Mesothelial cell of epicardium (in vitro differentiated cells): ENCODE data around the gene TAS2R1. TPM values are rescaled to one million over a fixed set of nuclear protein-coding genes. Genes with fewer than 3 reads are reported as not detected.

Experiments
- DNase-seq, 2 experiments: peaks; one replicate each; pipeline ENCODE4 v3.0.0; 2021; ENCODE audit warnings: low spot score in 2 of 2; ENCODE audit not compliant: unreplicated experiment in 2 of 2
- H3K27ac Mint-ChIP-seq: 2 replicates; pipeline ENCODE4 v1.8.0; 2021; ENCODE audit warnings: mixed read lengths
- H3K27me3 Mint-ChIP-seq: 2 replicates; pipeline ENCODE4 v1.8.0; 2021; ENCODE audit warnings: low read depth, mixed read lengths
- H3K36me3 Mint-ChIP-seq: 2 replicates; pipeline ENCODE4 v1.8.0; 2021; ENCODE audit warnings: mixed read lengths
- H3K4me1 Mint-ChIP-seq: 2 replicates; pipeline ENCODE4 v1.8.0; 2021; ENCODE audit warnings: mixed read lengths
- H3K4me3 Mint-ChIP-seq: 2 replicates; pipeline ENCODE4 v1.8.0; 2021; ENCODE audit warnings: mild to moderate bottlenecking, moderate library complexity, mixed read lengths
- H3K9me3 Mint-ChIP-seq: 2 replicates; pipeline ENCODE4 v1.8.0; 2021; ENCODE audit warnings: mixed read lengths
- total RNA-seq: library from RNA; stranded (reverse); gene quantifications from 3 replicates; pipeline ENCODE4 v1.2.1, GENCODE V29; 2021
- TF ChIP-seq, protein P1 (sequence below): fragments of 200-600 bp; sonication (generic); IDR thresholded peaks from one replicate; pipeline ENCODE4 v1.5.0; 2021; ENCODE audit warnings: antibody characterized with exemption; ENCODE audit not compliant: unreplicated experiment

TAS2R1 gene
- total RNA-seq, 1 donor from 2014 or later: not detected

DNA sequence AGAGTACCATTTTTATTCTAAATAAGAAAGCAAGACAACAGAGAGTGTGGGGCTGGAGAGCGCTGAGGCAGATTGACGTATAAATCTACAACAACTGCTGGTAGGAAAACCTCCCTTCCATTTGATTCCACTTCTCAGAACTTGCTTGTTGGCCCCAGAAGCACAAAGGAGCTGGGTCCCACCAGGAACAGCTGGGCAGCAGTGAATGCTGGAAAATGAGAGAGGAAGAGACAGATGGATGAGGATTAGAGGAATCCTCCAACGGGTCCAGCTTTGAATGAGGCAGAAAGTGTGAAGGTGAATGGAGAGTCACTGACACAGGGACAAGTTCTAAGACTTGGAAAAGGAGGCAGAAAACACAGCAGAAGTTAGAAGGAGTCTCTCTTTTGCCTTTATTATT, 14.8 kb downstream of the TAS2R1 start:
- peaks cover 4% of the 10 kb centered on the region for H3K36me3 Mint-ChIP-seq
- no peak for DNase-seq
- H3K27ac Mint-ChIP-seq: no peak overlapping the region
- no peaks in the 10 kb centered on the region for H3K27me3 Mint-ChIP-seq
- TF ChIP-seq, protein P1, sequence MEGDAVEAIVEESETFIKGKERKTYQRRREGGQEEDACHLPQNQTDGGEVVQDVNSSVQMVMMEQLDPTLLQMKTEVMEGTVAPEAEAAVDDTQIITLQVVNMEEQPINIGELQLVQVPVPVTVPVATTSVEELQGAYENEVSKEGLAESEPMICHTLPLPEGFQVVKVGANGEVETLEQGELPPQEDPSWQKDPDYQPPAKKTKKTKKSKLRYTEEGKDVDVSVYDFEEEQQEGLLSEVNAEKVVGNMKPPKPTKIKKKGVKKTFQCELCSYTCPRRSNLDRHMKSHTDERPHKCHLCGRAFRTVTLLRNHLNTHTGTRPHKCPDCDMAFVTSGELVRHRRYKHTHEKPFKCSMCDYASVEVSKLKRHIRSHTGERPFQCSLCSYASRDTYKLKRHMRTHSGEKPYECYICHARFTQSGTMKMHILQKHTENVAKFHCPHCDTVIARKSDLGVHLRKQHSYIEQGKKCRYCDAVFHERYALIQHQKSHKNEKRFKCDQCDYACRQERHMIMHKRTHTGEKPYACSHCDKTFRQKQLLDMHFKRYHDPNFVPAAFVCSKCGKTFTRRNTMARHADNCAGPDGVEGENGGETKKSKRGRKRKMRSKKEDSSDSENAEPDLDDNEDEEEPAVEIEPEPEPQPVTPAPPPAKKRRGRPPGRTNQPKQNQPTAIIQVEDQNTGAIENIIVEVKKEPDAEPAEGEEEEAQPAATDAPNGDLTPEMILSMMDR: no peak
- peaks cover 23% of the 10 kb centered on the region for H3K9me3 Mint-ChIP-seq
- peaks cover 11% of the 10 kb centered on the region for H3K4me1 Mint-ChIP-seq
- H3K4me3 Mint-ChIP-seq: no peak overlapping the region

DNA sequence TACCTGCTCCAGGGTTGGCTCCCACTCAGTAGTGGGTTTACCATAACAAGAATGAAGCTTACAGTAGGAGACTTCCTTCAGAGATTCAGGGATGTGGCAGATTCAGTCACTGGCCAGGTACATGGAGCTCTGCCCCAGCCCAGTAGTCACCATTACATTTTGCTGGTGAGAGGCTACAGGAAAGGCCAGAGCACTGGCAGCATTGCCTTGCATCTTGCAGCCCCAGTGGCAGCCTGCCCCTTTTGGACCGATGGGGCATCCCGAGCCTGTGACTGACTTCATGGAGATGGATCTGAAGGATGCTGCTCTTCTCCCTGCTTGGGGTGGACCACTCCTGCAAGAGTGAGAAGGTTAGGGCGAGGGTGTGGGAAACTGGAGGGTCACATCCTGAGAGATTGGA, 16.8 kb downstream of the TAS2R1 start:
- no peak overlapping the region for H3K27ac Mint-ChIP-seq
- no peak for DNase-seq
- peaks cover 23% of the 10 kb centered on the region for H3K9me3 Mint-ChIP-seq
- H3K36me3 Mint-ChIP-seq: peaks cover 4% of the 10 kb centered on the region
- TF ChIP-seq, protein P1: no peak
- no peak overlapping the region for H3K4me3 Mint-ChIP-seq
- no peaks in the 10 kb centered on the region for H3K27me3 Mint-ChIP-seq
- peaks cover 9% of the 10 kb centered on the region for H3K4me1 Mint-ChIP-seq

DNA sequence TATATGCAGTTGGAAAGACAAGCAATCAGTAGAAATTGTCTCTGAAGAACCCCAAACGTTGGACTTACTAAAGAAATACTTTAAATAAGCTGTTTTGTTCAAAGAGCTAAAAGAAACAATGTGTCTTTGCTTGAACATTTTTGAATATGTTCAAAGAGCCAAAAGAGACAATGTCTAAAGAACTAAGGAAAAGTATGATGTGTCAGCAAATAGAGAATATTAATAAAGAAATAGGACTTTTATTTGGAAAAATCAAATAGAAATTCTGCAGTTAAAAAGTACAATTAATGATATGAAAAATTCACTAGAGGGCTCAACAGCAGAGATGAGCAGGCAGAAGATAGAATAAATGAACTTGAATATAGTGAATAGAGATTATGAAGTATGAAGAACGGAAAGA, 19.2 kb downstream of the TAS2R1 start:
- Mint-ChIP-seq H3K4me1 (no peaks in the 10 kb centered on the region), H3K36me3 (peaks cover 4% of the 10 kb centered on the region), H3K9me3 (peaks cover 23% of the 10 kb centered on the region), H3K27ac (no peak overlapping the region), H3K4me3 (no peak overlapping the region), H3K27me3 (no peaks in the 10 kb centered on the region)
- DNase-seq: no peak
- TF ChIP-seq, protein P1: no peak

DNA sequence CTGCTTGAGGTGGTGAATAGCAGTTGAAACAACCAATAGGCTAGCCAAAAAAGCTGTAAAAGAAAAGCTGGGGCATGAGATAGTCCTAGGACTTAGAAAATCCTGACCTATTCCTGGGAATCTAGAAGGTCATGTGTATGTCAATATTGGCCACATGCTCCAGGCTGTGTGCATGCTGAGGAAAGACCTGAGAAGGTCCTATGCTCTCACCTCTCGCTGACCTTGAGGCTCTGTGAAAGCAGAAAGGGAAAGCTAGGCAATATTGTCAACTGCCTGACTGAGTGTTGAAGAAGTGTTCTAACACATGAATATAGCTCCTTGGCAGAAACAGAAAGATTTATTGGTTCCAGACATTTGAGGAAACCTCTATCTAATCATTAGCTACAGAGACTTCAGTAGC, 19.8 kb downstream of the TAS2R1 start:
- no peak overlapping the region for H3K4me3 Mint-ChIP-seq
- no peak overlapping the region for H3K27ac Mint-ChIP-seq
- H3K36me3 Mint-ChIP-seq: peaks cover 4% of the 10 kb centered on the region
- DNase-seq: no peak
- no peaks in the 10 kb centered on the region for H3K27me3 Mint-ChIP-seq
- no peaks in the 10 kb centered on the region for H3K4me1 Mint-ChIP-seq
- peaks cover 23% of the 10 kb centered on the region for H3K9me3 Mint-ChIP-seq
- TF ChIP-seq, protein P1: no peak

DNA sequence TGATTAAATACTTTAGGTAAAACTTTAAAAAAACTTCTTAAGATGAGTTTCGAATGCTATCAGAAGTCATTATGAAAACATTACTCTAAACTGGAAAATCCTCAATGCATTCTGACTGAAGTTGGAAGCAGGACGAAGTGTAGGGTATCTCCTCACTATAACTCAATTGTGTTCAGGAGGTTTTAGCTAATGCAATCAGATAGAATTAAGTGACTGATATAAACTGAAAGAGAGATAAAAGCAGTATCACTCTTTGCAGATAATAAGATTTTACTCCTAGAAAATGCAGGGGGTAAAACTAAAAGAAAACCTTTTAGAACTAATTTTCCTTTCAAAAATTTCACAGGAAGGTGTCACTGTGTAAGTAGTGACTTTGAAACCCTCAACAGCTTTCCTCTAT, 22.1 kb downstream of the TAS2R1 start:
- TF ChIP-seq, protein P1: no peak
- no peak for DNase-seq
- Mint-ChIP-seq H3K4me1 (no peaks in the 10 kb centered on the region), H3K9me3 (peaks cover 23% of the 10 kb centered on the region), H3K36me3 (peaks cover 4% of the 10 kb centered on the region), H3K27me3 (no peaks in the 10 kb centered on the region), H3K4me3 (no peak overlapping the region), H3K27ac (no peak overlapping the region)
